Measurements from ENCODE around the gene TMEM222.

TMEM222 gene

GRCh38 chr1:27314737-27315136 is 7.2 kb upstream of the TMEM222 start:
- Histone ChIP-seq H3K4me1 (no peaks in the 10 kb centered on the region), H3K36me3 (no peaks in the 10 kb centered on the region), H3K4me3 (ENCODE audit: low read depth, low read length) (no peak overlapping the region), H3K27me3 (no peaks in the 10 kb centered on the region), H3K9me3 (no peaks in the 10 kb centered on the region)
- DNase-seq: no peak
- no peak for TF ChIP-seq CTCF (IDR thresholded peaks at IDR 0.05; ENCODE audit: low read depth, low read length)

- Histone ChIP-seq H3K4me1 (no peaks in the 10 kb centered on the region), H3K9me3 (no peaks in the 10 kb centered on the region), H3K36me3 (no peaks in the 10 kb centered on the region), H3K27me3 (no peaks in the 10 kb centered on the region), H3K4me3 (ENCODE audit: low read depth, low read length) (no peak overlapping the region)
- no peak for DNase-seq
- no peak for TF ChIP-seq CTCF (IDR thresholded peaks at IDR 0.05; ENCODE audit: low read depth, low read length)
These were observed 5.1 kb upstream of the TMEM222 start for GRCh38 chr1:27316860-27317259.

GRCh38 chr1:27318136-27318535 is 3.8 kb upstream of the TMEM222 start:
- no peaks in the 10 kb centered on the region for H3K27me3 ChIP-seq
- no peaks in the 10 kb centered on the region for H3K4me1 ChIP-seq
- no peak overlapping the region for H3K4me3 ChIP-seq (ENCODE audit: low read depth, low read length)
- DNase-seq: no peak
- no peak for TF ChIP-seq CTCF (IDR thresholded peaks at IDR 0.05; ENCODE audit: low read depth, low read length)
- H3K36me3 ChIP-seq: no peaks in the 10 kb centered on the region
- H3K9me3 ChIP-seq: no peaks in the 10 kb centered on the region

- no peak for DNase-seq
- H3K4me1 ChIP-seq: no peaks in the 10 kb centered on the region
- H3K36me3 ChIP-seq: no peaks in the 10 kb centered on the region
- no peak for TF ChIP-seq CTCF (IDR thresholded peaks at IDR 0.05; ENCODE audit: low read depth, low read length)
- no peaks in the 10 kb centered on the region for H3K9me3 ChIP-seq
- H3K4me3 ChIP-seq (ENCODE audit: low read depth, low read length): no peak overlapping the region
- H3K27me3 ChIP-seq: no peaks in the 10 kb centered on the region
These were observed 3.4 kb upstream of the TMEM222 start for GRCh38 chr1:27318596-27318995.

- DNase-seq: no peak
- no peaks in the 10 kb centered on the region for H3K9me3 ChIP-seq
- H3K4me3 ChIP-seq (ENCODE audit: low read depth, low read length): peak overlapping the region; percentile 96
- no peaks in the 10 kb centered on the region for H3K27me3 ChIP-seq
- TF ChIP-seq CTCF (IDR thresholded peaks at IDR 0.05; ENCODE audit: low read depth, low read length): no peak
- 0 out of 2 replicates have a peak, but pooled peaks cover 3% of the 10 kb centered on the region for H3K36me3 ChIP-seq
- no peaks in the 10 kb centered on the region for H3K4me1 ChIP-seq
These were observed 742 bp downstream of the TMEM222 start for GRCh38 chr1:27322569-27323240.

GRCh38 chr1:27325286-27325685 is 3.3 kb downstream of the TMEM222 start:
- Histone ChIP-seq H3K27me3 (no peaks in the 10 kb centered on the region), H3K4me3 (ENCODE audit: low read depth, low read length) (no peak overlapping the region), H3K4me1 (no peaks in the 10 kb centered on the region), H3K9me3 (no peaks in the 10 kb centered on the region), H3K36me3 (0 out of 2 replicates have a peak, but pooled peaks cover 3% of the 10 kb centered on the region)
- no peak for DNase-seq
- TF ChIP-seq CTCF (IDR thresholded peaks at IDR 0.05; ENCODE audit: low read depth, low read length): no peak

Measured in BE2C (cell line).